Stimulated activated CD8-positive, alpha-beta memory T cell treated with anti-CD3 and anti-CD28 coated beads, Interleukin-15, amount 100 ng/mL, for 48 hours (primary cell): ENCODE measurements around the gene HS2ST1.
"Not testable (repeated sequence)": the region's sequence is repeated elsewhere in the genome, so short reads cannot be mapped to it uniquely, and the experiment has no call there.

Experiments used
- DNase-seq, 2 donors: peaks; one replicate each; pipeline ENCODE4 v3.0.0-alpha.2; 2020; ENCODE audit warnings: low read depth in 2 of 2

Gene HS2ST1

GRCh38 chr1:86971778-86972177 lies 57.3 kb downstream of the HS2ST1 start:
- DNase-seq, result no peak

DNA sequence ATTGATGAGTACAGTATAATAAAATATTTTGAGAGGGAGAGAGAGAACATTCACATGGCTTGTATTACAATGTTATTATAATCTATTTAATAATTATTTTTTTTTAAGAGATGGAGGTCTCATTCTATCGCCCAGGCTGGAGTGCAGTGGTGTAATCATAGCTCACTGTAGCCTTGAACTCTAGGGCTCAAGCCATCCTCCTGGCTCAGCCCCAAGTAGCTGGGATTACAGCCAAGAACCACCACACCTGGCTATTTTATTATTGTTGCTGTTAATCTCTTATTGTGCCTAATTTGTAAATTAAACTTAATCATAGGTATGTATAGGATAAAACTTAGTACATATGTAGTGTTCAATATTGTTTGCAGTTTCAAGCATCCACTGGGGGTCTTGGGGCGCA lies 57.8 kb downstream of the HS2ST1 start:
- no peak for DNase-seq

DNA sequence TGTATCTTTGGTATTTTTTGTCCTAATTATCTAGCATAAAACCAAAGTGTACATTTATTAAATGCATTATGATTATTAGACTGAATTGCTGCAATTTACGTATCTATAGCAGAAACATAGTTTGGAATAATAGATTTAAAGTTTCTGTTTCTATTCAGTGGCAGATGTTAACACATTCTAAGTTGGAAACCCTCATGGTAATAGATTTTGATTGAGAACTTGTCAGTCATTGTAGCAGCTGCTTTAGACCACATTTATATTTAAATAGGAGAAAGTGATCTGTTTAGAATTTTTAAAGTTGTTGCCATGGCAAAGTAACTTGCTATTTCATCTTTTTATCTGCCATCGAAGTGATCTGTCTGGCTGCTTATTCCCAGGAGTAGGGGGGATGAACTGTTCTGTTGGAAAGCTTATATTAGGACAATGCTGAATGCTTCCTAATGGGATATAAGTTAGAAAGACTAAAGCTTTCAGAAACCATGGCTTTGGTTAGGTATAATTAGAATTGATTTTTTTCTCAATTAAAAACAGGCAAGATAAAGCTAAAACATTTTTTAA lies 61.6 kb downstream of the HS2ST1 start:
- DNase-seq, result no peak

DNA sequence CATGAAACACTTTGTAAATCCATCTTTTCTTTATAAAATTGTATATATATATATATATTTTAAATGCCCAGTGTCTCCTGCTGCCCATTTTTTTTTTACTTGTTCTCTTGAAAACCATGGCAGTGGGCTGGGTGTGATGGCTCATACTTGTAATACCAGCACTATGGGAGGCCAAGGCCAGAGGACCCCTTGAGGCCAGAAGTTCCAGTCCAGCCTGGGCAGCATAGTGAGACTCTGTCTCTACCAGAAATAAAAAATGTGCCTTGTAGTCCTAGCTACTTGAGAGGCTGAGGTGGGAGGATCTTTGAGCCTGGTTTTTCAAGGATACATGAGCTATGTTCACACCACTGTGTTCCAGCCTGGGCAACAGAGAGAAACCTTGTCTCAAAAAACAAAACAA lies 62.2 kb downstream of the HS2ST1 start:
- no peak for DNase-seq

GRCh38 chr1:86981482-86982213 lies 67.2 kb downstream of the HS2ST1 start:
- no peak for DNase-seq

GRCh38 chr1:86983677-86984076 lies 69.2 kb downstream of the HS2ST1 start:
- not testable (repeated sequence) for DNase-seq

DNA sequence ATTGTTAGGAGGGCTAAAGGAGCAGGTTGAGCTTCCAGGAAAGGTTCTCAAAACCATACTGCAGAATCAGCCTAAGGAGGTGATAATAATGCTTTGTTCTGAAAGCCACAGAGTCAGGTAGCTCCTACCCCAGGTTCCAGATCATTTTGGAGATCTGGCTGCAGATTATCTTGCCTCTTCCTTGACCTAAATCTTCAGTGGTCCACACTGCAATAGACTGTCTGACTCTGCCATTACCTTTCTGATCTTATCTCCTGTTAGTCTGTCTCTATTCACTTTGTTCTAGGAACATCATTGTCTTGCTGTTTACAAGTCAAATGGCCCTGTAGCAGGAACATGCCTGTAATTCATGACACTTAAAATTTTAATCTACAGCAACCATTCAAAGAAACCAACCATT lies 73.0 kb downstream of the HS2ST1 start:
- DNase-seq, result no peak

GRCh38 chr1:86988835-86989234 lies 74.4 kb downstream of the HS2ST1 start:
- no peak for DNase-seq

GRCh38 chr1:86989690-86990089 lies 75.3 kb downstream of the HS2ST1 start:
- not testable (repeated sequence) for DNase-seq

GRCh38 chr1:86990826-86991225 lies 76.4 kb downstream of the HS2ST1 start:
- DNase-seq, result no peak

- DNase-seq, result no peak
Observed at GRCh38 chr1:86991549-86992186, 77.2 kb downstream of the HS2ST1 start.

GRCh38 chr1:86992861-86993260 lies 78.4 kb downstream of the HS2ST1 start:
- no peak for DNase-seq

- DNase-seq, result no peak
Observed at GRCh38 chr1:86993269-86993985, 79.0 kb downstream of the HS2ST1 start.

GRCh38 chr1:86994061-86994460 lies 79.6 kb downstream of the HS2ST1 start:
- DNase-seq, result no peak

- DNase-seq, result no peak
Observed at GRCh38 chr1:86997538-86997937, 83.1 kb downstream of the HS2ST1 start.

DNA sequence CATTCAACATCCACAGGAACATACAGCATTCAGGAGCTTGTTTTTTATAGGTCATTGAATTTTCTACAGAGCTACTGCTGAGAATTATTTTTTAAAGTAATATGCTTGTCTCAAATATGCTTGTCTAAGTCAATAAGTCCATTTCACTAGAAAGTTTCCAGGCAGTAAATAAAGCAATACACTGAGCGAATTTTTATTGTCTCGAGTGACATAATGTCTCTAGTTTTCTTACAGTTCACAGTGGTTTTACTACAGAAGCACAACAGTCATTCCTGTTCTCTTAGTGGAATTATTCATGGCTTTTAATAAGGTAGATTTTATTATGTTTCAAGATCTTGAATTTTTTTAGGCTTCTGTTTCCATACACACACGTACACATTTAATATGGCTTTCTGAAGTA lies 83.8 kb downstream of the HS2ST1 start:
- DNase-seq, result no peak

- DNase-seq, result no peak
Observed at GRCh38 chr1:86998727-86999126, 84.3 kb downstream of the HS2ST1 start.

DNA sequence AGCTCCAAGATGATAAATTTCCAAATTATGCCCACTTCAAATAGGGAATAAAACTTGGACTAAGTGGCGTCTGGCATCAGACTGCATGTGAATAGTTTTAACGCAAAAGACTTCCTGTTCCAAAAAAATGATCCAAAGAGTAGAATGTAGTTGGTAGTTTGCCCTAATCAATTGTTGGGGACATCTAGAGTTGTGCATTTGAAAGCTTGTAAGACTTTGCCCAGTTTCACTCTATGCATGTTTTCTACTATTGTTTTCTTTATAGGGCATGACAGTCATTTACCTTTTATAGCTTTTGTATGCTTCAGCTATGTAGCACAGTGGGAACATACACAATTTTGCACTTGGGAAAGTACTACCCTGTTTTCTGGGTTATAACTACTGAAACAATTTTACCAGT lies 86.0 kb downstream of the HS2ST1 start:
- no peak for DNase-seq

DNA sequence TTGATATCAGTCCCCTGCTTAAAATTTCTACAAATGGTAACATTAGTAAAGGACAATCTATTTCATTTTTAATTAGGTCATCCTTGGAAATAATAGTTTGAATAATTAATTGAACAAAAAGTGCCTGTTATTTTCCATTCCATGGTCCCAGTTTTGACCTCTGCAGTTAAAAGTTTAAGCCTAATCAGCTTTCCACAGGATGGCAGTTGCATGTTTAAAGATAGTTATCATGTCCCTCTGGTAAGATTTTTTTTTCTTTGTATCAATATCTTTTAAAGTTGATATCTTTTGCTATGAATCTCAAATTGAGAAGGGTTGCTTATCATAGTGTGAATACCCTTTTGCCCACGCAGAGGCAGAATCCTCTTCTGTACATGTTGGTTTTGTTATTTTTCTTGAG lies 90.4 kb downstream of the HS2ST1 start:
- no peak for DNase-seq

GRCh38 chr1:87007323-87007722 lies 92.9 kb downstream of the HS2ST1 start:
- no peak for DNase-seq

GRCh38 chr1:87013385-87013784 lies 99.0 kb downstream of the HS2ST1 start:
- DNase-seq, result not testable (repeated sequence)

GRCh38 chr1:87017998-87018672 lies 103.7 kb downstream of the HS2ST1 start:
- no peak for DNase-seq
